HG03280 (cell line): Measurements from ENCODE around the gene CAMK2D.
"Not testable (repeated sequence)": the region's sequence is repeated elsewhere in the genome, so short reads cannot be mapped to it uniquely, and the experiment has no call there.

ENCODE experiments used
- ATAC-seq: cut with Tn5 transposase; IDR thresholded peaks from one replicate; pipeline ENCODE4 v1.9.1; 2021; ENCODE audit warnings: mild to moderate bottlenecking, moderate library complexity; ENCODE audit not compliant: unreplicated experiment

CAMK2D gene

DNA sequence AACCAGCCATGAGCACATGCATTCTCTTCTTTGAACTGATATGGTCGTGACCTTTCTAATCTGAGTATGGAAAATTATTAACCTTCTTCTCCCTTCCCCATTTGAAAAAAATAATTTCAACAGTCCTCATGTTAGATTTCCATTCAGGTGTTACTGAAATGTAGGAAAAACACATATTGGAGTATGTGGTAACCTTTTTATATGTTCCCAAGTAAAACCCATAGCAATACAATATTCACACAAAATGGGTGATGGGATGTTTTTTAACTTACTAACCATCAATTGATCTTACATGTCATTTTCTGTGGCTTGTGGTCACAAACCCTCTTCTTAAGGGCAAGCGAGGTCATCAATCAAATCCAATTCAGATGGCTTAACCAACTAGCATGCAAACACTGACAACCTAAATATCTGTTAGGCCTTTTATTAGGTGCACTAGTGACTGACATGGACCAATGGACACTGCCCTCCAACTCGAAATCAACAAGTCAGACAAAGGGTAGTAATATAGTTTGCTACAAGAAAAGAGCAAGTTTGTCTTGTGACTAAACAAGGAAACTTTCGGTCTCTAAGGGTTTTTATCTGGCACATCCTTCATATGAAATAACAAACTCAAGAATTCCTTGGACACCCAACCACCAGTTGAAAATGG is 74.3 kb downstream of the CAMK2D start:
- no peak for ATAC-seq

DNA sequence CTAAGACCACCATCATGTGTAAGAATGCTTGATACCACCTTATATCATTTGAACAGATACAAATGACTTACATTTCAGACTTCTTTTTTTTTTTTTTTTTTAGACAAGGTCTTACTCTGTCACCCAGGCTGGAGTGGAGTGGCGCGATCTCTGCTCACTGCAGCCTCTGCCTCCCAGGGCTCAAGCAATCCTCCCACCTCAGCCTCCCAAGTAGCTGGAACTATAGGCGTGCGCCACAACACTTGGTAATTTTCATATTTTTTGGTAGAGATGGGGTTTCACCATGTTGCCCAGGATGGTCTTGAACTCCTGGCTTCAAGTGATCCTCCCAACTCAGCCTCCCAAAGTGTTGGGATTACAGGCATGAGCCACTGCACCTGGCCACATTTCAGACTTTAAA is 76.4 kb downstream of the CAMK2D start:
- ATAC-seq: not testable (repeated sequence)

DNA sequence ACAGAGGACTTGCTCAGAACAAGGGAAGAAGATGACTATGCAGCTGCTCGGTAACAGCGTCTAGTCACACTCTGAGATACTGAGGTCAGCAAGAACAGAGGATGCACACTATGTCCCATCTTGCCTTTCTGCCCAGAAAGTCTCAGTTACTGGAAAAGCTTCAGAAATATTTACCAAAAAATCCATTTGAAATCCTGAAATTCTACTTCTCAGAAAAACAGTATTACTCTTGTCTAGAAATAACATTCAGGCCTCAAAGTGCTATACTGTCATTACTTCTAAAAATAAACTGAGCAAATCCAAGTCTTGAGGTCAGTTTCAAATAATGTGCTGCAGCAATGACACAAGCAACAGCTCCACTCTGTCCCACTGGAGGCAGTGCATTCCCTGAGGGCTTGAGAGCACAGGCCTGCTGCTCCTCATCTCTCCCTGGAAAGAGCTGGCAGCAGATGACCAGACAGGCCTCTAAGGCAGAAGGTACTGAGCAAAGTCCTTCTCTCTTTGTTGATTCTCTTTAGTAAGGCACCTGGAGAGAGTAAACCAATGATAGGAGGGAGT is 76.9 kb downstream of the CAMK2D start:
- no peak for ATAC-seq

- ATAC-seq: peak; percentile 98
Observed at GRCh38 chr4:113682730-113683537, 78.6 kb downstream of the CAMK2D start.

- ATAC-seq: no peak
Observed at GRCh38 chr4:113678641-113679040, 82.9 kb downstream of the CAMK2D start.

DNA sequence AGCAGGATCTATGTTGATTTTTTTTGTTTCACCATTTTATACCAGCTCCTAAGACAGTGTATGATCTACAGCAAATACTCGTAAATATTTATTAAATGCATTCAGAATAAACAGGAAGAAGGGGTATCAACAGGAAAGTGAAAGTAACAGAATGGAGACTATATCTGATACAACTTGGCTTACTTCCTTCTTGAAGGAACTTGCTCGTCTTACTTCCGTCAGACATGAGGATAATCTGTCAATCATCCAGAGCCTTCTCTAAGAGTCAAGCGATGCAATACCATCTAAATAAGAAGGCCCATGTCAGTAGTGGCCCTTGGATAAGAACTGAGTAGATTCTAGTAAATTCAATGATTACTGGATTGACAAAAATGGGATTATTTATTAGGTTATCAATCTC is 84.2 kb downstream of the CAMK2D start:
- no peak for ATAC-seq

DNA sequence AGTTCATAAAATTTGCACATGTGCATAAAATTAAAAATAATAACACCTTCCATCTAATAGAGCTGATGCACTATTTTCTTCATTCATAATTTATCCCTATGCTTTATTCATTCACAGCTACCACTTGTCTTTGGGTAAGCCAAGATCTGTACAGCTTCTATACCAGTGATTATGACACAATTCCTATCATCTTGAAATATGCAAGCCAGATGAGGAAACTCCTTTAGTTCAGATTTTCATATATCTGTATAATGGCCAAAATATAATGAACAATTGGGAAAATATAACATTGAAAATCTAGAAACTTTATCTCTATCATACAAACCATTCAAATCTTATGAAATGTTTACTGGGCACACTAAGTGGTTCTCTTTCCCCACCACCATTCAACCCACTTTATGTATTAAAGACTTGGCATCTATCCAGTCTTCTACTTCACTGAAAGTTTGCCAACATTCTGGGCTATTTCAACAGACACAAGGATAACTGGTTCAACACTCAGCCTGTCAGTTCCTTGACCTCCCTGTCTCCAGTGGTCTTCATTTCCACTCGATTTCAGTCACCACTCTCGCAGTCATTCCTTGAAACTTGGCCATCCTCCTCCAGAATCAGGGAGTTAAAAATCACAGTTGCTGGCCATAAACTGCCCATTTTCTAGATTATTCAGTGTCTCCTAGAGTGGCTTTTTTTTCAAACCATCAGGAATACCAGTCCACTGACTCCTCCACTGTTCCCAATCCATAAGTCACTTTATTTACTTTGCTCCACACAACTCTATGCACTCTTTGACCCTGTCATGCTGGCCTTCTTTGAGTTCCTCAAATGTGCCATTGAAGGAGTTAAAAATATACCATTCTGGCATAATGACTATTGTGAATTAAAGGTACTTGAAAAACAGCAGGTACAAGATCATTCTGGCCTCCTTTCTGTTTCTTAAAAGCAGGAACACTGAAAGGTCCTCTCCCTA is 85.5 kb downstream of the CAMK2D start:
- ATAC-seq: no peak

GRCh38 chr4:113674733-113675132 is 86.8 kb downstream of the CAMK2D start:
- ATAC-seq: no peak

- ATAC-seq: no peak
Observed at GRCh38 chr4:113674251-113674650, 87.3 kb downstream of the CAMK2D start.

GRCh38 chr4:113673450-113673849 is 88.1 kb downstream of the CAMK2D start:
- peak; percentile 88 for ATAC-seq

DNA sequence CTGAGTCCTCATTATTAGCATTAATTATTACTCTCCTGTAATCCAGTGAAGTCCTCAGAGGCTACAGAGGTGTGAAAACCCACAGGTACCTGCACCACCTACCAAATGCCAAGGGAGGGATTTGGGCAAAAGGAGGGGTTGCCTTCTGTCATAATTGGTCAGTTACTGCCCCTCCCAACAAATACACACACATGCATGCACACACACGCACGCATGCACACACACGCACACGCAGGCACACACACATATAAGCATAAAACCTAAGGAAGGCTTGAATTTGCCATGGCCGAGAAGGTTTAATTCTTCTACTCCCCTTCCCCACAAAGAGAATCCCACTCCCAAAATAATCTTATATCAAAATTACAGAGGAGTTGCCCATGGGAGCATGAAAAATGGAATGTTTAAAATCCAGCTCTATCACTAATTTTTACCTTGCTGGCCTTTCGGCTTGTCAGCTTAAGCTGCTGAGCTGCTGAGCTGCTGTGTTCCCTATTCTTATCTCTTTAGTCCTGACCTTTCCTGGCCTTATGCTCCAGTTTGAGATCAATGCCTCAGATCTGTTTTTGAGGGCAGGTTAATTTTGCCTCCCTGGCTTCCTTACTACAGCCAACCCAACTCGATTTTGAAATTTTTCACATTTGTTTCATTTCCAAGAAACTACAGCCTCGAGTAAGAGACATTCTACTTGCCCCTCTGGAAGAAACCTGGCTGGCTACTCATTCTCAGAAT is 95.0 kb downstream of the CAMK2D start:
- ATAC-seq: no peak

GRCh38 chr4:113665036-113665435 is 96.5 kb downstream of the CAMK2D start:
- no peak for ATAC-seq

DNA sequence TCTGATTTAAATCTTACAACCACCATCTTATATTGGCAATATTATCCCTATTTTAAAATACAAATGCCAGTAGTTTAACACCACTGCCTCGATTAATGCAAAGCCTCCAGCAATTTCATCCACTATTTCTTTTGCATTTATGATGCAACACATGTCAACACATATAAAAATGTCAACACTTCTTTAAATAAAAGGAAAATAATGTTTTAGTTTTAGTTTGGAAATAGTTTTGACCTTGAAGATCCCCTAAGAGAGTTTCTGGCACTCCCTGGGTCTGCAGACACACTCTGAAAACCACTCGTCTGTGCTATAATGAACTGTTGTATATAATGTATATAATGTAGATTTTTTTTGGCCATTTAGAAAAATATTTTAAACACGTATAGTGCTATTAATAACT is 99.0 kb downstream of the CAMK2D start:
- no peak for ATAC-seq

DNA sequence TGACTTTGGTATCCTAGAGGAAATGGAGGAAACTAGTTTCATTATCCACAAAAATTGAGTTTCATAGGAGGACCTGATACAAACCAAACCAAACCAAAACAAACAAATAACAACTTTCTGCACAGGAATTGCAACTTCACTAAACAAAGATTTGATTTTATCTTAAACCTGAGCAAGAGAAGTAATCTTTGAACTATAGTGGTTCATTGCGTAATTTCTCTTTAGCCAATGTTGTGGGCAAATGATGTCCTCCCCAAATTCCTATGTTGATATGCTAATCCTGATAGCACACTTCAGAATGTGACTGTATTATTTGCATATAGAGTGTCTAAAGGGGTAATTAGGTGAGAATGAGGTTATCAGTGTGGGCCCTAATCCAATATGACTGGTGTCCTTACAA is 102.4 kb downstream of the CAMK2D start:
- ATAC-seq: no peak

- ATAC-seq: no peak
Observed at GRCh38 chr4:113657586-113658233, 103.8 kb downstream of the CAMK2D start.

- no peak for ATAC-seq
Observed at GRCh38 chr4:113653871-113654270, 107.7 kb downstream of the CAMK2D start.

DNA sequence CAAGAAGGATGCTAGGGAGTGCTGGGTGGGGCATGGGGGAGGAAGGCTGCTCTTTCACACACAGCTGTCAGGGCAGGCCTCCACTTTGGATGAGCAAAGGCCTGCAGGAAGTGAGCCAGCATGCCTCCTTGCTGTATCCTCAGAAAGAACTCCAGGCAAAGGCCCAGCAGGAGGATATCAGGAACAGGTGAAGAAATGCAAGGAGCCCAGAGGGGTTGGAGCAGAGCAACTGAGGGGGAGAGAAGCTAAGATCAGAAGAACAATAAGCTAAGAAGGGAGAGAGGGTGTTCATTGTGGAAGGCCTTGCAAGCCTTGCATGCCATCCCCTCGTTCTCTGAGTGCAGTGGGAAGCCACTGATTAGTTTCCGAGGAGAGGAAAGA is 115.1 kb downstream of the CAMK2D start:
- no peak for ATAC-seq

- no peak for ATAC-seq
Observed at GRCh38 chr4:113645771-113646441, 115.6 kb downstream of the CAMK2D start.

GRCh38 chr4:113645288-113645687 is 116.2 kb downstream of the CAMK2D start:
- ATAC-seq: no peak
